ENCODE measurements around the gene DLGAP3.

Gene DLGAP3

GRCh38 chr1:34929853-34930701 is 627 bp upstream of the DLGAP3 start:
- H3K36me3 Mint-ChIP-seq (ENCODE audit: low read depth): no peaks in the 10 kb centered on the region
- H3K27me3 Mint-ChIP-seq (ENCODE audit: low read depth): peaks cover 82% of the 10 kb centered on the region
- peak overlapping the region; percentile 67 to 71 (median 70) for H3K4me3 Mint-ChIP-seq
- no peak overlapping the region for H3K27ac Mint-ChIP-seq
- H3K4me1 Mint-ChIP-seq: peaks cover 6% of the 10 kb centered on the region
- H3K9me3 Mint-ChIP-seq: peaks cover 3% of the 10 kb centered on the region
- TF ChIP-seq CTCF (IDR thresholded peaks at IDR 0.05; ENCODE audit: unreplicated experiment in 3 of 3): no peak

GRCh38 chr1:34928699-34929496 is 552 bp downstream of the DLGAP3 start:
- Mint-ChIP-seq H3K36me3 (ENCODE audit: low read depth) (no peaks in the 10 kb centered on the region), H3K9me3 (peaks cover 3% of the 10 kb centered on the region), H3K27ac (no peak overlapping the region), H3K4me1 (peaks cover 6% of the 10 kb centered on the region), H3K4me3 (peak overlapping the region; percentile 81 to 89 (median 85)), H3K27me3 (ENCODE audit: low read depth) (peaks cover 86% of the 10 kb centered on the region)
- no peak for TF ChIP-seq CTCF (IDR thresholded peaks at IDR 0.05; ENCODE audit: unreplicated experiment in 3 of 3)

- Mint-ChIP-seq H3K27me3 (ENCODE audit: low read depth) (peaks cover 82% of the 10 kb centered on the region), H3K27ac (no peak overlapping the region), H3K36me3 (ENCODE audit: low read depth) (no peaks in the 10 kb centered on the region), H3K4me3 (peak overlapping the region; percentile 81 to 89 (median 85)), H3K9me3 (peaks cover 3% of the 10 kb centered on the region), H3K4me1 (peaks cover 6% of the 10 kb centered on the region)
- TF ChIP-seq CTCF (IDR thresholded peaks at IDR 0.05; ENCODE audit: unreplicated experiment in 3 of 3): no peak
Measured at GRCh38 chr1:34928066-34928696, 1.3 kb downstream of the DLGAP3 start.

- Mint-ChIP-seq H3K36me3 (ENCODE audit: low read depth) (no peaks in the 10 kb centered on the region), H3K27me3 (ENCODE audit: low read depth) (peaks cover 85% of the 10 kb centered on the region), H3K4me3 (peak overlapping the region in 2 of 3 experiments; percentile 21 to 81), H3K4me1 (peaks cover 6% of the 10 kb centered on the region), H3K9me3 (peaks cover 3% of the 10 kb centered on the region), H3K27ac (no peak overlapping the region)
- TF ChIP-seq CTCF (IDR thresholded peaks at IDR 0.05; ENCODE audit: unreplicated experiment in 3 of 3): no peak
Measured at GRCh38 chr1:34927316-34927715, 2.1 kb downstream of the DLGAP3 start.

- peaks cover 85% of the 10 kb centered on the region for H3K27me3 Mint-ChIP-seq (ENCODE audit: low read depth)
- H3K9me3 Mint-ChIP-seq: peaks cover 3% of the 10 kb centered on the region
- H3K27ac Mint-ChIP-seq: no peak overlapping the region
- TF ChIP-seq CTCF (IDR thresholded peaks at IDR 0.05; ENCODE audit: unreplicated experiment in 3 of 3): no peak
- peaks cover 6% of the 10 kb centered on the region for H3K4me1 Mint-ChIP-seq
- peak overlapping the region in 2 of 3 experiments; percentile 21 to 32 for H3K4me3 Mint-ChIP-seq
- H3K36me3 Mint-ChIP-seq (ENCODE audit: low read depth): no peaks in the 10 kb centered on the region
Measured at GRCh38 chr1:34926894-34927293, 2.6 kb downstream of the DLGAP3 start.

Data from nephron (organoid).